GM12878 (cell line): ENCODE results near the gene GPR87. TPM values are rescaled to one million over a fixed set of nuclear protein-coding genes. Genes with fewer than 3 reads are reported as not detected.

Source experiments
- ATAC-seq: fragments of 200-7000 bp; cut with Tn5 transposase; 3 replicates; pipeline ENCODE4 v1.9.1; 2020; ENCODE audit warnings: mild to moderate bottlenecking, moderate library complexity
- BruUV-seq: library from RNA; stranded (reverse); fragments of 400-500 nt; replicated peaks from 2 replicates; lab custom pipeline; 2021; lab: Mats Ljungman, UMichigan
- CTCF ChIA-PET: fragments of 300-600 bp; sonication (Branson Sonifier 250); formaldehyde crosslinking; extraction: SDS; loops from one replicate; lab custom pipeline; 2021; ENCODE audit warnings: inconsistent platforms; lab: Yijun Ruan, JAX
- POLR2A ChIA-PET: fragments of 350-600 bp; formaldehyde crosslinking; extraction: SDS; loops from one replicate; lab custom pipeline; 2021; ENCODE audit warnings: inconsistent platforms; lab: Charles Lee
- RAD21 ChIA-PET: fragments of 300-600 bp; sonication (Branson Sonifier 250); formaldehyde crosslinking; loops from one replicate; lab custom pipeline; 2023; ENCODE audit warnings: antibody characterized with exemption; ENCODE audit not compliant: unreplicated experiment; lab: Charles Lee
- SMC1A ChIA-PET: fragments of 300-600 bp; sonication (Branson Sonifier 250); formaldehyde crosslinking; loops from one replicate; lab custom pipeline; 2023; ENCODE audit not compliant: unreplicated experiment, uncharacterized antibody; lab: Charles Lee
- DNase-seq: peaks from one replicate; pipeline ENCODE4 v3.0.0-alpha.2; 2011; ENCODE audit warnings: low read depth, low spot score
- FAIRE-seq: peaks from 3 replicates; lab custom pipeline; 2011; peaks lifted over from hg19 to GRCh38; lab: Jason Lieb, UNC
- H2AFZ ChIP-seq: 2 replicates; pipeline ENCODE4 v1.6.0; 2011; ENCODE audit warnings: low read depth, low read length, control low read depth; ENCODE audit not compliant: control insufficient read depth
- H3K27ac ChIP-seq: 2 replicates; pipeline ENCODE4 v1.5.1; 2011; ENCODE audit warnings: control low read depth; ENCODE audit not compliant: control insufficient read depth, insufficient read depth
- H3K27me3 ChIP-seq, 2 experiments: replicated peaks in 1 of 2; 2 replicates each; pipeline versions ENCODE4 v1.6.0 to v1.6.1; 2011; ENCODE audit warnings: low read length in 1 of 2; ENCODE audit not compliant: control insufficient read depth in 2 of 2, insufficient read depth in 2 of 2
- H3K36me3 ChIP-seq, 2 experiments: 2 replicates each; pipeline ENCODE4 v1.5.1; 2011; ENCODE audit warnings: low read length in 1 of 2; ENCODE audit not compliant: control insufficient read depth in 2 of 2, insufficient read depth in 2 of 2
- H3K4me1 ChIP-seq: 2 replicates; pipeline ENCODE4 v1.6.1; 2011; ENCODE audit warnings: mild to moderate bottlenecking, low read length, moderate library complexity, mixed read lengths; ENCODE audit not compliant: control insufficient read depth, insufficient read depth
- H3K4me2 ChIP-seq: 2 replicates; pipeline ENCODE4 v1.6.0; 2011; ENCODE audit warnings: control low read depth; ENCODE audit not compliant: control insufficient read depth, insufficient read depth
- H3K4me3 ChIP-seq: fragments of 200-600 bp; sonication (generic); 2 replicates; pipeline ENCODE4 v1.5.1; 2016
- H3K79me2 ChIP-seq: 2 replicates; pipeline ENCODE4 v1.6.0; 2011; ENCODE audit warnings: low read length; ENCODE audit not compliant: control insufficient read depth, insufficient read depth
- H3K9ac ChIP-seq: 2 replicates; pipeline ENCODE4 v1.8.0; 2011; ENCODE audit warnings: low read length, control low read depth, mixed read lengths; ENCODE audit not compliant: control insufficient read depth, insufficient read depth
- H3K9me3 ChIP-seq: replicated peaks from 3 replicates; pipeline ENCODE4 v1.5.1; 2011; ENCODE audit warnings: mild to moderate bottlenecking, low read length; ENCODE audit not compliant: control insufficient read depth, insufficient read depth
- H4K20me1 ChIP-seq: 2 replicates; pipeline ENCODE4 v1.6.0; 2011; ENCODE audit not compliant: control insufficient read depth, insufficient read depth
- BRCA1 ChIP-seq: IDR thresholded peaks from 2 replicates; pipeline ENCODE4 v1.6.1; 2011; ENCODE audit warnings: low read depth, low read length, improper control_type of control experiment
- NBN ChIP-seq: fragments of 450-650 bp; IDR thresholded peaks from 2 replicates; pipeline ENCODE4 v1.6.1; 2016
- NRF1 ChIP-seq: conservative IDR thresholded peaks from 2 replicates; pipeline ENCODE4 v1.6.1; 2011; ENCODE audit warnings: mild to moderate bottlenecking, low read depth, low read length, improper control_type of control experiment
- PKNOX1 ChIP-seq: fragments of 450-650 bp; IDR thresholded peaks from 2 replicates; pipeline ENCODE4 v1.6.1; 2016; ENCODE audit warnings: mild to moderate bottlenecking
- SPI1 ChIP-seq: IDR thresholded peaks from 2 replicates; pipeline ENCODE4 v1.6.1; 2011; ENCODE audit warnings: low read depth, mild to moderate bottlenecking, low read length, moderate library complexity, borderline replicate concordance; ENCODE audit not compliant: insufficient read depth
- TBL1XR1 ChIP-seq: IDR thresholded peaks from 2 replicates; pipeline ENCODE4 v1.6.1; 2012; ENCODE audit warnings: low read depth, low read length, improper control_type of control experiment
- ZBTB33 ChIP-seq: fragments of 450-650 bp; IDR thresholded peaks from 2 replicates; pipeline ENCODE4 v1.6.1; 2017; ENCODE audit warnings: mild to moderate bottlenecking
- ZNF622 ChIP-seq: fragments of 450-650 bp; IDR thresholded peaks from 2 replicates; pipeline ENCODE4 v1.6.1; 2017; ENCODE audit warnings: mild to moderate bottlenecking, inconsistent platforms
- WGBS: methylation state at CpG from one replicate; pipeline ENCODE4 v1.1.6; 2016; ENCODE audit warnings: low lambda C conversion rate; ENCODE audit not compliant: insufficient replicate concordance, insufficient coverage; ENCODE audit errors: missing lambda C conversion rate; 5-methylcytosine and 5-hydroxymethylcytosine counted together
- in situ Hi-C: fragments of 300-500 bp; cut with MboI; formaldehyde crosslinking; loops from 9 replicates; pipeline ENCODE4 v1.14.3; 2018; ENCODE audit warnings: mixed read lengths
- intact Hi-C: fragments of 100-400 bp; cut with micrococcal nuclease; formaldehyde crosslinking; loops from one replicate; pipeline ENCODE4 v1.14.2; 2022; ENCODE audit not compliant: unreplicated experiment
- polyA plus RNA-seq, 11 experiments: library from polyadenylated mRNA; depleted of rRNA in 4 of 11; unstranded in 6 of 11; stranded (reverse) in 5 of 11; fragments of >200 nt; fragmentation: Nextera tagmentation in 4 of 11; fragmentation: Illumina TruSeq in 1 of 11; extraction: Ambion mirVana in 4 of 11; extraction: Trizol in 1 of 11; gene quantifications; 1 replicate in 1 of 11; 2 replicates in 10 of 11; pipeline versions ENCODE4 v1.2.1 to v1.2.3, GENCODE V29; 2011 to 2016; ENCODE audit warnings: inconsistent platforms in 2 of 11, missing spikeins in 2 of 11, low read depth in 1 of 11
- total RNA-seq, 4 experiments: library from RNA; depleted of rRNA in 3 of 4; stranded (reverse); fragments of >200 nt in 3 of 4; fragmentation: Illumina TruSeq in 1 of 4; extraction: Trizol in 1 of 4; gene quantifications; 2 replicates each; pipeline versions ENCODE4 v1.2.1 to v1.2.3, GENCODE V29; 2013 to 2021

The GPR87 gene
- total and polyA plus RNA-seq, 10 of the 15 experiments (the other 5 are each of a cell fraction or from before 2014, with no cell fraction given), result 0.06 to 0.27 (median 0.16) TPM; not detected in 5

GRCh38 chr3:151350656-151351055, 34.0 kb upstream of the GPR87 start (continued):
- no peak for TF ChIP-seq ZBTB33
- TF ChIP-seq PKNOX1, result no peak
- TF ChIP-seq NBN, result no peak
- TF ChIP-seq SPI1, result no peak
- no peak for TF ChIP-seq BRCA1
- TF ChIP-seq TBL1XR1, result no peak
- no peak for TF ChIP-seq NRF1
- TF ChIP-seq, all 136 proteins: peak for 0

- FAIRE-seq (no peak), DNase-seq (no peak), ATAC-seq (no peak)
- ChIA-PET RAD21 (no interaction called here), CTCF (no interaction called here), POLR2A (no interaction called here), SMC1A (interaction anchor here (1.0 kb wide), 1 partner anchor 8 kb away, joined by 3 read pairs; no protein-coding TSS in a partner anchor)
- no peak overlapping the region for H3K4me2 ChIP-seq
- no peaks in the 10 kb centered on the region for H3K79me2 ChIP-seq
- 17% methylated on average over 6 of the region's 6 CpGs for WGBS
- in situ Hi-C loops (no loop called here), intact Hi-C loops (no loop called here)
- H4K20me1 ChIP-seq, result no peaks in the 10 kb centered on the region
- H3K36me3 ChIP-seq, result no peaks in the 10 kb centered on the region
- no peak overlapping the region for H3K27ac ChIP-seq
- H3K27me3 ChIP-seq, result no peaks in the 10 kb centered on the region
- H3K9me3 ChIP-seq, result no peaks in the 10 kb centered on the region
- no TSS peak for BruUV-seq
- no peak overlapping the region for H2AFZ ChIP-seq
- no peak overlapping the region for H3K9ac ChIP-seq
- peak; percentile 6; the same call in 1 of the 2 replicates for TF ChIP-seq SPI1
- TF ChIP-seq ZNF622, result no peak
- peaks cover 14% of the 10 kb centered on the region for H3K4me1 ChIP-seq
- H3K4me3 ChIP-seq, result no peak overlapping the region
Observed at GRCh38 chr3:151347432-151347831, 30.8 kb upstream of the GPR87 start.
